ENCODE results near the gene CMPK2.

The CMPK2 gene

GRCh38 chr2:6852195-6852594 is 13.5 kb downstream of the CMPK2 start (continued):
- no peak for TF ChIP-seq ZFP30 (CRISPR knock-in tag; IDR thresholded peaks at IDR 0.05)
- no peak for TF ChIP-seq TSHZ2 (CRISPR knock-in tag; IDR thresholded peaks at IDR 0.05)

GRCh38 chr2:6846967-6847681 is 18.6 kb downstream of the CMPK2 start:
- no peak for TF ChIP-seq TCF4 (CRISPR knock-in tag; IDR thresholded peaks at IDR 0.05; ENCODE audit: borderline replicate concordance)
- TF ChIP-seq OSR1 (CRISPR knock-in tag; IDR thresholded peaks at IDR 0.05), result no peak
- TF ChIP-seq POU6F1 (CRISPR knock-in tag; IDR thresholded peaks at IDR 0.05; ENCODE audit: borderline replicate concordance, low read depth), result no peak
- no peak for TF ChIP-seq ZFP3 (CRISPR knock-in tag; IDR thresholded peaks at IDR 0.05)
- no peak for TF ChIP-seq CREB5 (CRISPR knock-in tag; IDR thresholded peaks at IDR 0.05; ENCODE audit: low read depth)
- no peak for TF ChIP-seq ESRRG (CRISPR knock-in tag; IDR thresholded peaks at IDR 0.05)
- TF ChIP-seq BACH2 (CRISPR knock-in tag; IDR thresholded peaks at IDR 0.05; ENCODE audit: borderline replicate concordance), result no peak
- no peak for TF ChIP-seq ZFP30 (CRISPR knock-in tag; IDR thresholded peaks at IDR 0.05)
- no peak for TF ChIP-seq RARB (CRISPR knock-in tag; IDR thresholded peaks at IDR 0.05)
- TF ChIP-seq PPARA (CRISPR knock-in tag; IDR thresholded peaks at IDR 0.05; ENCODE audit: borderline replicate concordance), result no peak
- no peak for TF ChIP-seq GLIS3 (CRISPR knock-in tag; IDR thresholded peaks at IDR 0.05)
- ATAC-seq, result no peak

- TF ChIP-seq ZNF70 (CRISPR knock-in tag; IDR thresholded peaks at IDR 0.05) (no peak), TCF4 (CRISPR knock-in tag; IDR thresholded peaks at IDR 0.05; ENCODE audit: borderline replicate concordance) (no peak)
- no peak for ATAC-seq
These were observed 19.2 kb downstream of the CMPK2 start for GRCh38 chr2:6846540-6846939.

- no peak for ATAC-seq
- no peak for TF ChIP-seq RARB (CRISPR knock-in tag; IDR thresholded peaks at IDR 0.05)
- no peak for TF ChIP-seq OSR1 (CRISPR knock-in tag; IDR thresholded peaks at IDR 0.05)
- no peak for TF ChIP-seq PPARA (CRISPR knock-in tag; IDR thresholded peaks at IDR 0.05; ENCODE audit: borderline replicate concordance)
- TF ChIP-seq PATZ1 (CRISPR knock-in tag; IDR thresholded peaks at IDR 0.05; ENCODE audit: borderline replicate concordance), result no peak
- no peak for TF ChIP-seq ARNTL (CRISPR knock-in tag; IDR thresholded peaks at IDR 0.05; ENCODE audit: borderline replicate concordance, low read depth)
- no peak for TF ChIP-seq TCF4 (CRISPR knock-in tag; IDR thresholded peaks at IDR 0.05; ENCODE audit: borderline replicate concordance)
- TF ChIP-seq TSHZ2 (CRISPR knock-in tag; IDR thresholded peaks at IDR 0.05), result no peak
- TF ChIP-seq ZNF565 (CRISPR knock-in tag; conservative IDR thresholded peaks at IDR 0.05; ENCODE audit: low read depth), result no peak
- no peak for TF ChIP-seq ZFP30 (CRISPR knock-in tag; IDR thresholded peaks at IDR 0.05)
- no peak for TF ChIP-seq BACH2 (CRISPR knock-in tag; IDR thresholded peaks at IDR 0.05; ENCODE audit: borderline replicate concordance)
- TF ChIP-seq ZC3H10 (CRISPR knock-in tag; IDR thresholded peaks at IDR 0.05), result no peak
- TF ChIP-seq POU6F1 (CRISPR knock-in tag; IDR thresholded peaks at IDR 0.05; ENCODE audit: borderline replicate concordance, low read depth), result no peak
- no peak for TF ChIP-seq CREB5 (CRISPR knock-in tag; IDR thresholded peaks at IDR 0.05; ENCODE audit: low read depth)
- TF ChIP-seq TOX (CRISPR knock-in tag; IDR thresholded peaks at IDR 0.05; ENCODE audit: borderline replicate concordance), result no peak
- TF ChIP-seq SNAI2 (CRISPR knock-in tag; IDR thresholded peaks at IDR 0.05), result no peak
These were observed 19.8 kb downstream of the CMPK2 start for GRCh38 chr2:6845903-6846302.
